HG02973 (cell line): Measurements from ENCODE around the gene FBLN2.

Experiments used
- ATAC-seq: cut with Tn5 transposase; IDR thresholded peaks from one replicate; pipeline ENCODE4 v1.9.1; 2021; ENCODE audit warnings: moderate library complexity; ENCODE audit not compliant: unreplicated experiment

Gene FBLN2

DNA sequence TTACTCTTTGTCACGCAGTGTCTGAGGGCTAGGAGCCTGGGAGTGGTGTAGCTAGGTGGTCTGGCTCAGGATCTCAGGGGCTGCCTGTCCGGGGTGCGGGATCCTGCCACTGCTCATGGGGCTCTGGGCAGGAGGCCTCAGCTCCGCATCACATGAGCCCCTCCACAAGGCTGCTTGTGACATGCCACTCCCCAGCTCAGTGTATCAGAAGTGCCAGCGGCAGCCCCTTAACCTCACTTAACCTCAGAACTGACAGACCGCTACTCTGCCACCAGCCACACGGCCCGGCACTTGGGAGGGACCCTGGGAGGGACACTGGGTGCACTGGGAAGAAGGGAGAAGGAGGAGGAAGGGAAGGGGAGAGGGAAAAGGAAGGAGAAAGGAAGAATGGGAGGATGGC lies 87.9 kb downstream of the FBLN2 start:
- no peak for ATAC-seq

DNA sequence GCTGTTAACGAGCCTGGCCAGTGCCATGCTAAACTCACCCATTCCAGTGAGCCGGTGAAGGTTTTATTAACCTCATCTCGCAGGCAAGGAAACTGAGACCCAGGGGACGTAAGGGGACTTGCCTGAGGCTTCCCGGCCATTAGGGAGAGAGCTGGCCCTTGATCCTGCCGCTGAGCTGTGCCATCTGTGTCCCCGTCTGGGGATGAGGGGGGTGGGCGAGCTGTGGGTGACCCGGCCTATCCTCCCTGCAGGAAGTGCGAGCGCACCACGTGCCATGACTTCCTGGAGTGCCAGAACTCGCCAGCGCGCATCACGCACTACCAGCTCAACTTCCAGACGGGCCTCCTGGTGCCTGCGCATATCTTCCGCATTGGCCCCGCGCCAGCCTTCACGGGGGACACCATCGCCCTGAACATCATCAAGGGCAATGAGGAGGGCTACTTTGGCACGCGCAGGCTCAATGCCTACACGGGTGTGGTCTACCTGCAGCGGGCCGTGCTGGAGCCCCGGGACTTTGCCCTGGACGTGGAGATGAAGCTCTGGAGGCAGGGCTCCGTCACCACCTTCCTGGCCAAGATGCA lies 88.5 kb downstream of the FBLN2 start:
- ATAC-seq, result no peak

DNA sequence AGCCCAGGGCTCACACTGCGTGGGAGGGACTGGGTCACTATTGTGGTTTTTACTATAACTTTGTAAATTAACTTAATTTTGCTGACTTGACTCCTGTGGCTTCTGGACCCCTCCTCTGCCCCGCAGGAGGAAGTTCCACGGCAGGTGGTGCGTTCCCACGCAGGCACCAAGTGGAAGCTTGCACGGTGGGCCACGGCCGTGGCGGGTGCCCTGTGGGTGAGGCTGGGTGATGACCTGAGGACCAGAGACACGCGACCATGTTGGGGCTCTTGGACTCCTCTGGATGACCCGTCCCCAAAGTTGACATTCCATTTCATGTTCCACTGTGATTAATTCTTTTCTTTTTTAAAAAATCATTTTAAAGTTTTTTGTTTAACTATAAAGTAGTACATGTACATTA lies 89.0 kb downstream of the FBLN2 start:
- no peak for ATAC-seq

DNA sequence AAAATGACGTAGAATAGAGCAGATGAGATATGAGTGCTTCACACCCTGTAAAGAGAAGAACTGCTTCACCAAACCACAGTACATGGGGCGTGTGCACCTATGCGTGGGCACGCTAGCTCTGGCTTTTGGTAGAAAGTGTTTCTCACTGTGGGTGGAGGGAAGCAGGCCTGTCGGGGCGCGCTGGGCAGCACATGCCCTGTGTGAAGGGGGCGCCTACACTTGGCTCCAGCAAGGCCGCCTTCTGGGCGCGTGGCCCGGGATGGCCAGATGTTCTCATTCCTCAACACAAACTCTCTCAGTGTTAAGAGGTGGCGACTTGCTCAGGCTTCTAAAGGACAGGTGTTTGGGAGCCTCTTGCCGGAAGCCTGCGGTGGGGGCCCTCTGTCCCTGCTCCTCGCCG lies 90.0 kb downstream of the FBLN2 start:
- no peak for ATAC-seq

DNA sequence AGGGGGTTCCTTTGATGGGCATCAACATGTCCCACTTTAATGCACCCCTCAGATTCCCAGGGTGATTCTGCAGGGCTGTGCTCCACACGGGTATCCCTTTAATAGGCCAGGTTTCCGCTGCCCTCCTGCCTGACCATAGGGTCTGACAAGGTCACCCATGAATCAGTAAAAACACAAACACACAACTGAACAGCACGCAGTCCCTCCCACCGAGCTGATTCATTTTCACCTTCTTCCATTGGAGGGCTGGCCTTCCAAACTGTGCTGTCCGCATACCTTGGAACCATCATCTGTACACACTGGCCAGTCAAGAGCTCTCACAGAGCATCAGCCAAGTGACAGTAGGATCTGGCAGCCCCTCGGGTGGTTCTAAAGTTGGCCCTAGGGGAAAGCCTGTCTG lies 93.7 kb downstream of the FBLN2 start:
- no peak for ATAC-seq

DNA sequence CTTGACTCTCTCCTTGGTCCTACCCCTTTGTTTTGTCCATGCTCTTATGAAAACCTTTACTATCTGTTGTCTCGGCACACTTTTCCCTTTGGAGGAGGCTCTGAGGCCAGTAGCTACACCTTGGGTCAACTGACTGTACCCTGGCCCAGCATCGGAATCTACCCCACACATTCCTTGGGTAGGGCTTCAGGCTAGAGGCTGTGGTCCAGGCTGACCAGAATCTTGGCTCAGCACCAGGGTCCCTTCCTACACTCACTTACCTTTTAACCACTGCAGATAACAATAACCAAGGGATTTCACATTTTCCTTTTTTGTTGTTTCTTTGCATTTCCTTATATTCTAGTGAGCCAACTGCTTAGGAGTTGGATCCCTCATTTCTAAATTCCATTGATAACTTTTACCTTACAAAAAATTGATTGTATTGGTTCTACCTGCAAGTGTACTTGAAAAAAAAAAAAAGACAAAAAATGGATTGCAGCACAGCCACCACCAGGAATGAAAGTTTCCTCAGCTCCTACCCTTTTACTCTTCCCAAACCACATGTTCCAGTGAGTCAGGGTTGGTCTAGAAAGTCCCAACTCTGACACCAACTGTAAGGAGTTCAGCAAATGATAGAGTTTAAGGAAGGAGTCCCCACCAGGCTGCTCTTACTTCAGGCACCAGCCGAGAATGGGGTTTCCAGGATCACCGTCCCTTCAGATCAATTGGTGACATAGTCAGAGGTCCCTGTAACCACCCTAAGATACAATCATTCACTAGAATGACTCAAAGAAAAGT lies 95.6 kb downstream of the FBLN2 start:
- no peak for ATAC-seq

DNA sequence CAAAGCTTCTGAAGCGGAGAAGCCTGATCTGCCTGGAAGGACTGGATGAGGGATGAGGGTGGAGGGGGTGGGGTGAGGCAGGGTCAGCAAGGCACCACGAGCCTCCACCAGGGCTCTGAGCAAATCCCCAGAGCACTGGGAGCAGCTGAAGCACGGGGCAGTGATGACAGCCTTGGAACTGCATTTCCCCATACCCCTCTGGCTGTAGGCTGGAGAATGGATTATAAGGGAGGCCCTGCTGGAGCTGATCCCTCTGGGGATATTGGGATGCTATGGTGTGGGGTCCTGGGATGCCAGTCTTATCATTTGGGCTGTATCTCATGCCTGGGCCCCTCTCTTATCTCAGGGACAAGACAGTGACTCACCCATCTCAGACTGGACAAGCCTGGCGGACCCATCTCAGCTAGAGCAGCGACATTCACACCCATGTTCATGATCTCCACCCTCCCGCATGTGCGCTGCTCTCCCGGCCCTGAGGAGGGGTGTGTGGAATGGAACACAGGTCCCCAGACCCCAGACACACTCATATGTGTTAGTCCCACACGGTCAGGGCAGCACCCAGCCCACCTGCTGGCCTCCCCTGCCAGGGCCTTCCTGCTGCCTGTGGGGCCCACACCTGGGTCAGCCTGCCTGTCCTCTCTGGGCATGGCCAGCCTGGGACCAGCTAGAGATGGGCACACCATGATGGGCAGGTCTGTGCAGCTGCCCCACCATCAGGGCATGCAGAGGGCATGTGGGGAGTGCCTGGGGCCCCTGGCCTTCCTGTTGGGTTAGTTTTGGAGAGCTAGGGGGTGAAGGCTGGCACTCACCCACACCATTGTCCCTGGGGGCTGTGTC lies 97.1 kb downstream of the FBLN2 start:
- ATAC-seq, result no peak

DNA sequence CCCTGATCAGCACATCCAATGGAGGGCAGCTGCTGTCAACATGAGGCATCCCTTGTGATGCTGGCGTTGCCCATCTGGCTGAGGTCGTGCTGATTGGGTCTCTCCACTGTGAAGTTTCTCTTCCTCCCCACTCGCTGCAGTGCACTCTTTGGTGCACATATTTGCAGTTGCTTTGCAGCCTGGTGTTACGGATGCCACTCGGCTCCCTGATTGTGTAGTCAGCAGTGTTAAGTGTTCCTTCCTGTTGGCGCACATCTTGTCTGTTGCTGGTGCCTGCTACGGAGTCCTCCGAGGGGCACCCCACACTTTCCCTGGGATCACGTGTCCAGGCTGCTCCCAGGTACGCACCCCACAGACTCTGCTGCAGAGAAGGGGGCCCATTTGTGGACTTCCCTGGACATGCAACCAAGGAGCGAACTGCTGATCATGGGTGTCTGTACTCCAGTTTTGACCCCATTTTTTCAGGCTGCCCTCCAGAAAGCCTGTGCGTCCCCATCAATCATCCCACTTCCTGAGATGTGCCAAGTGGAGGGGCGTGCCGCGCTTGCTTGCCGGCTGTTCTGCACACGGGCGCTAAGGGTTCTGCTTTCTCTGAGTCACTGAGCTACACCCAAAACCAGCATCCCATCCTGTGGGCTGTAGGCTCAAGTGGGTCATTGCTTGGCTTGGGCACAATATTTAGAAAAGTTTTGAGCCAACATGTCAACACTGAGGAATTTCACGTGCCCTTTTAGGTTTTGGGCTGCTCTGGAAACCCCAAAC lies 98.6 kb downstream of the FBLN2 start:
- no peak for ATAC-seq

DNA sequence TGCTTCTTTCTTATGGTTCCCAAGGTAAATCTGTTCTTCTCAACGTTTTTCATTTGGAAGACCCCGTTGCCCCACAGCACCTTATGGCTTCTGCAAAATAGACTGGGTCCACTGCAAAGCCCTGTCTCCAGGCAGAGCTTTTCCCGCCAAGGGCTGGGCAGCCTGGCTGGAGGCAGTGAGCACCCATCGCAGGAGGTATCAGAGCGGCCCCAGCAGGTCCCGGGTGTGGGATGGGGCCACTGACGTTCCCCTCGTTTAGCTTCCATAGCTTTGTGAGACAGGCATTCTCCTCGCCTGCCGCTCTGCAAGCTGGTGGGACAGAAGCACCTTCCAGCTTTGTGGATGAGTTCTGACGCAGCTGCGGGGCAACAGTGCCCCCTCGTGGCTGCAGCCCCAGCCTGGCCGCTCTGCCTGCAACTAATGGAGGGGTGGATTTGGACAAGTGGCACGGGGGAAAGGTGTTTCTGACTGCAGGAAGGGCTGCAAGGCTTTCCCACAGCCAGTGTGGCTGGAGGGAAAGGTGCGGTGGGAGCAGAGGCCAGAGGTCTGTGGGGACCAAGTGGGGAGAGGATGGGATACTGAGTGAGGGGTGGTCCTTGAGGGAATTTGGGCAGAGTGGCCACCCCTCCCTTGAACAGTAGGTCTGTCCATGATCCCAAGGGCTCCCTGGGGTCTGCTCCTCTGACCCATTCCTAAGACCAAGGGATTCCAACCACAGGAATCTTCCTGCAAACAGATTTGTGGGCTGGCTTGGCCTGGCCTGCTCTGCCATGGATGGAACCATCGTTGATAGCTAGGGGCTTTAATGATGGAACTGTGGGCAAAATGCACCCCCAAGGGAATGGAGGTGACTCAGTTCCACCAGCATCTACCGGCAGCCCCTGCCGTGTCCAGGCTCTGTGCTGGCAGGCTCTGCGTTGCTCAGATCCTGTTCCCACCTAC lies 99.4 kb downstream of the FBLN2 start:
- ATAC-seq, result peak; percentile 65

DNA sequence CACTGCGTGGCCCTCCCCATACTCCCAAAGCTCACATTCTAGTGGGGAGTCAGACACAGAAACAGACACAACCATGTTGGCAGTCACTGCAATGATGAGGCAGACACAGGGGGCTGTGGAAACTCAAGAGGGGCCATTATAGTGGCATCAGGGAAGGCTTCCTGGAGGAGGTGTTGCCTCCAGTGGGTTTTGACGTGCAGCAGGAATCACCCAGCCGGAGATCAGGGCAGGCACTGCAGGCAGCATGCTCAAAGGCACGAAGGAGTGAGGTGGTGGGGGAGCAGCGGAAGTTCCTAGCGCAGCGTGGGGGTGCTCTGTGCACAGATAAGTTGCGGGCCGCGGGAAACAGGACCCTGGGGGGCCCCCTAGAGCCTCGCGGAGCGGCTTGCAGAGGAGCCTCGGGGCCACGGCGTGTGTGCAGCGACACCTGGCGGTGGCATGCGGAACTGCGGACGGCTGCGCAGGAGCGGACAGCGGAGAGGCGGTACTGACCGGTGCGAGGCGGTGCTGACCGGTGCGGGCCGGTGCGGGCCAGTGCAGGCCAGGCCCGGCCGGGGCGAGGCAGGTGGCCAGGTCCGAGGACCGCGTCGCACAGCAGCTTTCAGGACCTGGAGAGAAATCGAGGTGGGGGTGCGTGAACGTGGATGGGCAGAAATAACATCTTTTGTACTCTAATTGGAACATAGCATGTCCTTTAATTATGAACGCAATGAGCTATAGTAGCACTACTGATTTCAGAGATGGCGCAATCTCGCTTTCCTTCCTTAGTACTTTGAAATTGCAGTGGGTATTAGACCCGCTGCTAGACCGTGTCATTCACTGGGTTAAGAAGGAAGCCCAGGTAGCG lies 101.5 kb downstream of the FBLN2 start:
- no peak for ATAC-seq

DNA sequence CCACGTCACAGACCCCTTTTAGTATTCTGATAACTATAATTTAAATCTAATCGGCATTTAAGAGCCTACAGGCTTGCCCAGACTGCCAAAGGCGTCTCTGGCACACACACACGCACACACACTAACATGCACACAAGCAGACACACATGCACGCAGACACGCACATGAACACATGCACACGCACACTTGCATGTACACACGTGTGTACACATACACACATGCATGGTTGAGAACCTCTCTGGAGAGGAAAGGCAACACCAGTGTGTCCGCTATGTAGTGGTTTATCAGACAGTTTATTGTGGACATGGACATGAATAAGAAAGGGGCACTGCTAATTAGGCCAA lies 102.1 kb downstream of the FBLN2 start:
- ATAC-seq, result no peak

DNA sequence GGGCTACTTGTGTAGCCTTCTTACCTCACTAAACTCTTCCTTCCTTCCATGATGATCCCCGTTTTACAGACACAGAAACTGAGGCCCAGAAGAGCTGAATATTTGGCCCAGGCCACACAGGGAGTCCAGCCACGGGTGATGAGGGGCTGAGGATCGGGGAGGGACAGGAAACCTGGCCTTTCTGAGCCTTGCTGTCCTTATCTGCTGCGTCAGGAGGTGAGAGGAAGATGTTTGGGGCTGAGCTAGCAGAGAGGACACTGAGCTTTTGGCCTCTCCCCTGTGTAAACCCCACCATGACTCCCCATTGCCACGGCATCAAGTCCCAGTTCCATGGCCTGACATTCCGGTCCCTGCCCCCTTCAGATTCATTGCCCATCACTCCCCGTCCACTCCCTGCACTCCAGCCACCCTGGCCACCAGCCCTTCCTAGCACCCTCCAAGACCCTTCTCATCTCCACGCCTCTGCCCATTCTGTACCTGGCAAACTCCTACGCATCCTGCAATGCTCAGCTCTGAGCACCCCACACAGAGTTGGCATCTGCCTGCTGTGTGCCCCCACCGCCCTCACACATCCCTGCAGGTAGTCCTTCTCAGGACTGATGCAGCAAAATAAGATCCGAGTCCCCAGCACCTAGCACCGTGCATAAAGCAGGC lies 103.0 kb downstream of the FBLN2 start:
- no peak for ATAC-seq

DNA sequence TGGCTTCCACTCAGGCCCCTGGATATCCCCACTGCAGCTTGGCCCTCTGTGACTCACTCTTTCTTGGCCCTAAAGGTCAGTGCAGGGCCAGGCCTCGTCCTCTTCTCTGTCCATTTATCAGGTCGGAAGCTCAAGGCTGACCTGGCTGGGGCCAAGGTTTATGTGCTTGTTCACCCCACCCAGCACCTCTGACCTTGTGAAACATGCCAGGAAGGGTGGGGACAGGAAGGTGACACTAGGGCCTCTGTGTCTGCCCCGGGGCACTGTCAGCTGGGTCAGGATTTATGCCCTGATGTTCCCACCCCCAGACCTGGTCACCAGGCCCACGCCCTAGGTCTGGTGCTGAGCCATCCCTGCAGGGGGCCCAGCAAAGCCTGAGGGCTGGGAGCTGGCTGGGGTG lies 103.8 kb downstream of the FBLN2 start:
- no peak for ATAC-seq

DNA sequence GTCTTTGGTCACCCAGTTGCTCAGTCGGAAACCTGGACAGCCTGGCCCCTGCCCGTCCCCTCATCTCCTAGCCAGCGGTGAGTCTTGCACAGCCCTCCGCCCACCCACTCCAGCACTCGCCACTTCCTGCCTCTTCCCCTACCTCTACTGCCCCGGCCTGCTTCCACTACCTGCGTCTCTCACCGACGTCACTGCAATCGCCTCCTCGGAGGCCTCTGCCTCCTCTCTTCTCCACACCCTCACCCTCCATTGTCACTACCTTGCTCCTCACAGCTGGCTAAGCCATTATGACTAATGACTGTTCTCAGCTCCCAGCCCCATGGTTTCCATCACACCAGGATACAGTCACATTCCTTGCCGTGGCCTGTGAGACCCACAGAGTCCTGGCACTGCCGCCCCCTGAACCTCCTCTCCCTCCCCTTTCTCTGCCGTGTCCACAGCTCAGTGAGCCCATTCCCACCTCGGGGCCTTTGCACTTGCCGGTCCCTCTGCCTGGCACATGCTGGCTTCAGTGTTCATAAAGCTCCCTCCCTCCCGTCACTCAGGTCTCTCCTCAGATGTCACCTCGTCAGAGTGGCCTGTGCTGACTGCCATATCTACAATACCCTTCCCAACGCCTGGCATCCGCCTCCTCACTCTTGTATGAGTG lies 104.8 kb downstream of the FBLN2 start:
- no peak for ATAC-seq

DNA sequence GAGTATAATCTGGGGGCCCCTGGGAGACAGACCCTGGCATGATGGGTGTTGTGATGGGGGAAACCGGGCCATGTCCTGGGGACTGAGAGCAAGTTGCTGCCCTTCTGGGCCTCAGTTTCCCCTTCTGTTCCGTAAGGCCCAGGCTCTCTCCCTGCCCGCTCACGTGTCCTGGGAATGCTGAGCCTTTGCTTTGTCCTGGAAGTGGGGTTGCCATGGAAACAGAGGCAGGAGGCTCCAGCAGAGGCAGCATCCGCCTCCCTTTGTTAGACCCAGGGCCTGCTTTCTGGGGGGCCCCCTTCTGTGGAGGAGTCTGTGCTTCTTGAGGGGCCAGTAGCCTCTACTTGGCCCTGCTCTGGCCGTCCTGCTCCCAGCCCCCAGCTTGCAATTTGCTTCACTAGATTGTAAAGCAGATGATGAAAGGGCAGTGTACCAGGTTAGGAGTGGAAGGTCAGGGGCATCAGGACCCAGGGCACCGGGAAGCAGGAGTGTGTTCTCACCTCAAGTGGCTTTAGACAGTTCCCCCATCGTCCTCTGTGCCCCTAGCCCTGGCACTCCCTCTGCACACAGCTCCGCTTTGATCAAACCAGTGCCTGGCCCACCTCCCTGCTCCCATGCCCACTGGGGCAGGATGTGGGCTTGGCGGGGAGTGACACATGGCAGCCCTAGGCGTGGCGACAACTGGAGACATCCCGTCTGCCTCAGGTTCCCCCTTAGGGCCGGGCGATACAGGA lies 105.6 kb downstream of the FBLN2 start:
- ATAC-seq, result no peak

DNA sequence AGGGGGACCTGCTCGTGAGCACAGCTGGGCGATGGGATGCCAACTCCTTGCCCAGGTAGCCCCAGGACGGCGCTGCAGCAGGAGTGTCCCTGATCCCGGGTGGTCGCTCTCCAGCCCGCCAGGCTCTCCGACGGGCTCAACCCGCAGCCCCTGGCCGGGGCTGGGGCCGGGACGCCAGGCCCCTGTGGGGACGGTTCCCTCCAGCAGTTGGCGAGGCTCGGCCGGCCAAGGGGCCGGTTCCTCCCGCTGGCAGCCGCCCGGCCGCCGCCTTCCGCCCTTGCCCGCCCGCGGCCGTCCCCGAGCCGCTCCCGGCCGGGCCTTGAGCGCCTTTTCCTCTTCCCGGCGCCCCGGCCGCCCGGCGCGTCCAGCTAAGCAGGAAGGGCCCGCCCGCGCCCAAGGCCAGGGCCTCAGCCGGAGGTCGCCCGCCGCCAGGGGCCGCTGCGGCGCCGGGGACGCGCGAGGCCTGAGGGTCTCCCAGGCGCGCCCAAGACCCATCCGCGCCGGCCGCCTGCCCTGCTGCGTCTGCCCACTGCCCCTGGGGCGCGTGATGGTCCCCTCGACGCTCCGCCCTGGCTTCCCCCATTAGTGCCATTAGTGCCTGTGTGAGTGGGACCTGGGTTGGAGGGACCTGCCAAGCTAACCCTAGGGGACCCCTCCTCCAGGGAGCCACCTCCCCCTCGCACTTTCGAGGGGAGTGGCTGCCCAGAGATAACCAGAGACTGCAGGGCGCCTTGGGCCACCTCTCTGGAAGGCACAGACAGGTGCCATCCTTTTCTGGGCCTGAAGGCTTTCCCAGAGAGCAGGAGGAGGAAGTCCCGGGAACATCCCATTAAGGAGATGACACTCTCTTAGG lies 106.4 kb downstream of the FBLN2 start:
- ATAC-seq, result no peak
